Neural progenitor cell (in vitro differentiated cells): Measurements from ENCODE around the gene SCN3A.

Experiments used
- EZH2 ChIP-seq: fragments of 200-600 bp; sonication (generic); IDR thresholded peaks from 2 replicates; pipeline ENCODE4 v1.6.1; 2017; ENCODE audit warnings: antibody characterized with exemption, mild to moderate bottlenecking, moderate library complexity
- EZH2phosphoT487 ChIP-seq: fragments of 200-600 bp; sonication (generic); IDR thresholded peaks from 2 replicates; pipeline ENCODE4 v1.6.1; 2017; ENCODE audit warnings: antibody characterized with exemption
- TF ChIP-seq, protein P1 (sequence below): fragments of 200-600 bp; sonication (generic); IDR thresholded peaks from 2 replicates; pipeline ENCODE4 v1.5.1; 2017; ENCODE audit warnings: antibody characterized with exemption, mild to moderate bottlenecking

GRCh38 chr2:165147186-165148045 lies 56.4 kb downstream of the SCN3A start:
- TF ChIP-seq EZH2 = no peak
- TF ChIP-seq, protein P1, sequence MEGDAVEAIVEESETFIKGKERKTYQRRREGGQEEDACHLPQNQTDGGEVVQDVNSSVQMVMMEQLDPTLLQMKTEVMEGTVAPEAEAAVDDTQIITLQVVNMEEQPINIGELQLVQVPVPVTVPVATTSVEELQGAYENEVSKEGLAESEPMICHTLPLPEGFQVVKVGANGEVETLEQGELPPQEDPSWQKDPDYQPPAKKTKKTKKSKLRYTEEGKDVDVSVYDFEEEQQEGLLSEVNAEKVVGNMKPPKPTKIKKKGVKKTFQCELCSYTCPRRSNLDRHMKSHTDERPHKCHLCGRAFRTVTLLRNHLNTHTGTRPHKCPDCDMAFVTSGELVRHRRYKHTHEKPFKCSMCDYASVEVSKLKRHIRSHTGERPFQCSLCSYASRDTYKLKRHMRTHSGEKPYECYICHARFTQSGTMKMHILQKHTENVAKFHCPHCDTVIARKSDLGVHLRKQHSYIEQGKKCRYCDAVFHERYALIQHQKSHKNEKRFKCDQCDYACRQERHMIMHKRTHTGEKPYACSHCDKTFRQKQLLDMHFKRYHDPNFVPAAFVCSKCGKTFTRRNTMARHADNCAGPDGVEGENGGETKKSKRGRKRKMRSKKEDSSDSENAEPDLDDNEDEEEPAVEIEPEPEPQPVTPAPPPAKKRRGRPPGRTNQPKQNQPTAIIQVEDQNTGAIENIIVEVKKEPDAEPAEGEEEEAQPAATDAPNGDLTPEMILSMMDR = no peak
- TF ChIP-seq EZH2phosphoT487 = no peak
